Activated T-cell treated with anti-CD3 and anti-CD28 coated beads, Interleukin-2, amount 50 U/mL, for 1 hour (primary cell): ENCODE measurements around the gene SMOC1.

Source experiments
- DNase-seq: peaks from one replicate; pipeline ENCODE4 v3.0.0-alpha.2; 2020

SMOC1 gene

DNA sequence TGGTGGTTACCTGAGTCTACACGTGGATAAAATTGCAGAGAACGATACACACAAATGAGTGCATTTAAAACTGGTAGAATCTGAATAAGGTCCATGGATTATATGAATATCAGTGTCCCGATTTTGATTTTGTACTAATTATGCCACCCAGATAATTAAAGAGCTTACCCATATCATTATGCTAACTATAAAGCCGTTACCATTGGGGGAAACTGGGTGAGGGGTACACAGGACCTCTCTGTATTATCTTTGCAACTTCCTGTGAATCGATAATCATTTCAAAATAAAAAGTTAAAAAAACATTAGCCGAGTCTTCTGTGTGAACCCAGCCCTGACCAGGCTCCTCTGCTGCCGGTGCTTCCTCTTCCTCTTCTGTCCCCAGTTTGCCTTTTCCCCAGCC is 107.1 kb downstream of the SMOC1 start:
- no peak for DNase-seq

DNA sequence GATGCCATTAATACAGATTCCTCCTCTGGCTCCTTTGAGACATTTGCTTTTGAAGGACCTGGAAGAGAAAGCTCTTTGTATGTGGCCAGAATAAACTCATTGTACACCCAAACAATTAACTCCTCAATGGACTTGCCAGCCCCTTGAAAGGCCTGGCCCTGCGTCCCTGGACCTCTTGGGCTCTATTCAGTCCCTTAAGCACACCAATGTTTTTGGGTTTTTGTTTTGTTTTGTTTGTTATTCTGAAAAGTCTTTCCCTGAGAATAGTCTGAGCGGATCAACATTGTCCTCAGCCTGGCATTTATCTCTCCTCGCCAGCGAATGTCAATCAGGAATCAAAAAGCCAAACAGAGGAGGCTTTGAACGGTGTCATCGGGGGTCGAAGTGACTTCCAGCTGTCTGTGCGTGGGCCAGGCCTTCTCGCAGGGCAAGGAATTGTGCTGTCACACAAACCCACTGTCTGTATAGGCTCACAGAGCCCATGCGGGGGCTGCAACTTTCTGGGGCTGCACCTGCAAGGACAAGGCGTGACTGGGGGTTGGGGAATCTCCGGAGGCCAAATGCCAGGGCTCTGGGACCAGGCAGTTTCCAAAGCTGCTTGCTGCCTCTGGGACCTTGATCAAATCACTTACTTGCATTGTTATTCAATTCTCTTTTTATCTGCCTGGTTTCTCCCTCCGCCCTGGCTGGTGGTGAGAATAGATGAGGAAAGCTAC is 108.3 kb downstream of the SMOC1 start:
- no peak for DNase-seq

DNA sequence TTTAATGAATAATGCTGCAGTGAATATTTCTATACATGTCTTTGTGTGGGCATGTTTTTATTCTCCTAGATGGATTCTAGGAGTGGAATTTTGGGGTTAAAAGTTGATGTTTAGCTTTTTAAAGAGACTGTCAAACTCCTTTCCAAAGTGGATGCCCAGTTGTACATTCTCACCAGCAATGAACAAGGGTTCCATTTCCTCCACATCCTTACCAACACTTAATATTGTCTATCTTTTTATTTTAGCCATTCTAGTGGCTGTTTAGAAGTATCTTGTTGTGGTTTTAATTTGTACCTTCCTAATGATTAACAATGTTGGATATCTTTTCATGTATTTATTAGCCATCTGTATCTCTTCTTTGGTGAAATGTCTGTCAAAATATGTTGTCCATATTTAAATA is 109.8 kb downstream of the SMOC1 start:
- DNase-seq, result no peak

DNA sequence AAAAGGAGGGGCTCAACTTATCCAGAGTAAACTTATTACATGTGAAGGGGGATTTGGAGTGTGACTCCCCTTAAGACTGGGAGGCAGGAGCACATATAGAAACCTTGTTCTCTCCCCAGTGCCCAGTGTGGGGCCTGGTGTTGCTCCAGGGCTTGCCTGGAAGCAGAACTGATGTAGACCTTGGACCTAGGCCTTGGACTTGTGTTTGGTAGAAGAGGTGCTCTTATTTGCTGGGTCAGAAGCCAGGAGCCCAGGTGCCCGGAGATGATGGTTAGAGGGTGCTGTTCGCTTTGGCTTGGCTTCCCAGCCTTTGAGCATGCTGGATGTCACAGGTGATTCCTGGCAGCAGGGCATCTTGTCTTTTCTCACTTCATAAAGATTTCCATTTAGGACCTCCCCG is 110.4 kb downstream of the SMOC1 start:
- no peak for DNase-seq

- no peak for DNase-seq
Measured at GRCh38 chr14:69990323-69990722, 111.1 kb downstream of the SMOC1 start.

- DNase-seq, result no peak
Measured at GRCh38 chr14:69991422-69991821, 112.2 kb downstream of the SMOC1 start.

DNA sequence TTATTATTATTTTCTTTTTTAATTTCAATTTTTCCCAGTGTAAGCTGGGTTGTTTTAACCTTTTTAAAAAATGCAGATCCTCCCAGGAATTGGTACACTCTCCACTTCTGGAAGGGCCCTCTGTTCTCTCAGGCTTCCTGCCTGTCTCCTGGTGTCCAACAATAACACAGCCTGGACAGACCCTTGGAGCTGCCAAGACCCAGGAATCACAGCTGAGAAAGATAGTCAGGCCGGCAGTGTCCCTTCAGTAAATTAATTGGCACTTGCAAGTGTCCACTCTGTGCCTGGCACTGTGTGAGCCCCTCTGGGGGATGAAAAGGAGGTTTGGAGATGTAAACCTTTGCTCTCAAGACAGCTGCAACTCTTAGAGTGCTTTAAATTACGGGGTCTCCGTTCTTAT is 113.3 kb downstream of the SMOC1 start:
- no peak for DNase-seq

DNA sequence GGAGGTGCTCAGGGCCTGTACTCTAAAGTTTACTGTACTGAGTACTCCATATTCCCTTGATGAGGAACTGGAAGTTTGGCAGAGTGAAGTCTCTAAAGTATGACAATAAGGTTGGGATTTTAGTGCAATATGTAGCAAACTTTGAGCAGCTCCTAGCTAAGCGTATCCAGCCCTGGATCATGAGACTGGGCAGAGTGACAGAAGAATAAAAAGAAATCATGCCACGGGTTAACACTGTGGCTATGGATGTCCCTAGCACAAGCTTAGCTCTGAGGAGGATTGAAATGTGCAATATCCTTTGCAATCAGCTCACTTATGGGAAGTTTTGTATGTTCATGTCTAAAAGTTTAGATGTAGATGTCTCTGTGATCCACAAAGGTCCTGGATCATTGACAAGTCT is 114.1 kb downstream of the SMOC1 start:
- DNase-seq, result no peak

GRCh38 chr14:69994002-69994401 is 114.8 kb downstream of the SMOC1 start:
- DNase-seq, result no peak

GRCh38 chr14:69996216-69996615 is 117.0 kb downstream of the SMOC1 start:
- no peak for DNase-seq

GRCh38 chr14:69997849-69998248 is 118.6 kb downstream of the SMOC1 start:
- no peak for DNase-seq

DNA sequence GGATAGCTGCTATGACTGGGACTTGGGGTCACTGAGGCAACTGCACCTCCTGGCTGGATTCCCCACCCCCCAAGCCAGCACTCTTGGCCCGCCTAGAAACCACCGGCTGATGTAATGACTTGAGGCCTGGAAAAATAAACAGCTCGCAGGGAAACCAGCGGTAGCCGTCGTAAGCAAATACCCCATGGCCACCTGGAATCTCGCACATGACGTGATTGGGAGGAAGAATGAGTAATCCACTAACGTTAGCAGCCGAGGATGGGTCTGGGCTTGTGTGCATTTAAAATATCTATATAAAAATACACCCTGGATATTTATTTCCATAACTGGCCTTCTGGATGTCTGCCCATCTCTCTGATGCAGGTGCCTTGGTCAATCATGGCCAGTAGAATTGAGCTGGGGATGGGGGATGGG is 120.1 kb downstream of the SMOC1 start:
- no peak for DNase-seq

DNA sequence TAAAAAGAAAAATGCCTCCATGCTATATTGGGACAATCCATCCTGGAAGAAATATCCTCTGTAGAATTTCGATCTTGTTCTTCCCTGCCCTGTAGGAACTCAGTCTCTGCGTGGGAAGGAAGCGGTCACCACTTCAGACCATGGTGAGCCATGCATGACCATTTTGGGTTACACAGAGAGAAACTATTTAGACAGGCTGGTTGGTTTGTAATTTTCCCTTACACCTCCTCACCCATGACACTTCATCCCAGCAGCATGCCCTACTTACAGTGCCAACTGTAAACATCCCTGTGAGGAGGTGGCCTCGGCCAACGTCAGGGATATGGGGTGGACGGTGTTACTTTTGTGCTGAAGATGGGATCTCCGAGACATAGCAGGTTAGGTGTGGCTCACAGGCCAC is 121.4 kb downstream of the SMOC1 start:
- no peak for DNase-seq

DNA sequence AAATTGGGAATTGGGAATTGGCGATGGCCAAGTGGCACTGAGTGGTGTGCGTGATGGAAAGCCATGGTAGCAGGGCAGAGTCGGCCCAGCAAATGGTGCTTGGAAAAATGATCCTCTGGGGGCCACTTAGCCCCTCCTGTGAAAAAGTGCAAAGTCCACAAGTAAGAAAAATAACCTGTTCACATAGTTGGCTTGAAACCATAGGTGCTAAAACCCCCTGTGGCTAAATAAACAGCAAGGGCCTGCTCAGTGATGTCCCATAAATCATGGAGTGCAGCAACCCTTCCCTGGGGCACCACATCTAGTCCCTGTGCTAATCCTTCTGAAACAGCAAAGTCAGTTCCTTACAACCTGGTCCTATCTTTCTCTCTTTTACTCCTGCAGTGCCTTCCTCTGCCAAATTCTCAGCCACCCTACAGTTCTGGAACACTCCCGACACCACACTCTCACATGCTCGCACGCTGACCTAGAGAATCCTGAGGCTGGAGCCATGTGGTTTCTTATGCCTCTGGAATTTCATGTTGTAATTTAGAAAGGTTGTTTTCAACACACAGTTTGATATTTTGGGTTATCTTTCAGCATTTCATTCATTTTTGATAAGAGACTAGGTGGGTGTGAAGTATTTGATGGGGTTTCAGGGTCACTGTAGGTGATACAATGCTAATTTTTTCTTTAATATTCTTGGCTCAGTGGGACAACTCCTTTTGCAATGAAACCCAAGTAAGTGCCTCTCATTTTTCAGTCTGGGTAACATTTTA is 123.6 kb downstream of the SMOC1 start:
- DNase-seq, result no peak

DNA sequence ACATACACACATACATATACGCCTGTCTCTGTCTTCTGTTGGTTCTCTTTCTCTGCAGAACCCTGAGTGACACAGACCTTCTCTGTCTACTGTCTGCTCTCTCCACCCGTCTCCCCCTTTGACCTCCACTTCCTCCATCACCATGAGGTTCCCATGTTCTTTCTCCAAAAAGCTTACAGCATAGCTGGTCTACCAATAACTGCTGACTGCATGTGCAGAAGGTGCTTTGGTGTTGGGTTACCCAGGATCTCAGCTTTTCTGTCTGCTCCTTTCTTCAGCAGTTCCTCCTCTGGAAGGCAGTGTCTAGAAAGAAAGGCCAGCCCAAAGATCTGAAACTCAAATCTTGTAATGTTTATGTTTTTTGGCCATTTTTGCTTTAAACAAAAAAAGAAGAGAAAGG is 125.6 kb downstream of the SMOC1 start:
- no peak for DNase-seq

DNA sequence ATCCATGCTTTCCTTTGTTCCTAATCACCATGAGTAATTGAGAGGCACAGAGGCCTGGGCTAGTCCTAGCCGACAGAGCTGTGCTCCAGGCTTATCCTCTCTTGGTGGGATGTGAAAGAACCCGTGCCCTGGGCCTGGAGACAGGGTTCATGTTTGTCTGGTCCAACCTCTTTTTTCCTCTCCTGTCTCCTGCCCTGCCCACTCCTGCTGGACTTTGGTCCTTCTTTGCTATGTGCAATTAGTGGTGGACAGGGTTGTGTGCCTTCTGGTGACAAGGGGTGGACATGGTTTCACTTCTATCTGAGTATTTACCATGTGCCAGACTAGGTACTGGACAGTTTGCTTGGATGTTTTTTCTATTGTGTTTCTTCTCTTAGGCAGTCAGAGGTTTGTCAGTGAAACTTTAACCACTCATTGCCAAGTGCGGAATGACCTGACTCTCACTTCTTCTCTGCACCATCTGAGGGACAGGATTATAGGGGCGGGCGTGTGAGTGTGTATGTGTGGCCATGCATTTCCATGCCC is 126.1 kb downstream of the SMOC1 start:
- no peak for DNase-seq

DNA sequence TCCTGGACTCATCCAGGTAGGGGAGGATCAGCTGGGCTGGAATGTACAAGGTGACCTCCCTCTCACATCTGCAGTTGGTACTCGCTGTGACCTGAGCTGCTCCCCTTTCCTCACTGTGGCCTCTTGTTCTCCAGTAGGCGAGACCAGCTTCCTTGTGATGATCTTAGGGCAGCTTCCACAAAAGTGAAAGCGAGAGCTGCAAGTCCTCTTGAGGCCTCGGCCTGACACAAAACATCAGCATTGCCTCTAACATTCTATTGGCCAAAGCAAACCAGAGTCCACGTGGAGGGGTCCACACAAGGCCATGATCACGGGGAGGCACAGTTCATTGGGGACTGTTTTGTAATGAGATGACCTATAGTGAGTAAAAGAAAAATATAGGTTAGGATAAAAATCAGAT is 127.5 kb downstream of the SMOC1 start:
- DNase-seq, result no peak

GRCh38 chr14:70008284-70009262 is 129.4 kb downstream of the SMOC1 start:
- DNase-seq, result no peak

GRCh38 chr14:70009961-70010360 is 130.7 kb downstream of the SMOC1 start:
- no peak for DNase-seq

- no peak for DNase-seq
Measured at GRCh38 chr14:70011098-70011497, 131.9 kb downstream of the SMOC1 start.

DNA sequence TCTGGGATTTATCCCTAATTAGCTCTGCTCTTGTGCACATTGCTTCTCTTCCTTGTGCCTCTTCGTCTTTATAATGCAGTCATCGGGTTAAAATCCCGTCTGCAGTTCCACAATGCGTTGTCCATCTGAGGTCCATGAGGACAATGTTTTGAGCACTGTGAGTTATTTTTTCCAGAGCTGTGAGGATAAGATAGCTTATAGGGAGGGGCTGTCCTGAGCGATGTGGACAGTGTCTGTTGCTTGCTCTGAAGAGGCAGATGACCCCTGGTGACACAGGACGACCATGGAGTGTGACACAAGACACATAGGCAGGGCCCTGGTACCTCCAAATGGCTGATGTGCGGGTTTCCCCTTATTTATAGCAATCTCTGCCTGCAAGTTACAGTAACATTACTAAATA is 132.5 kb downstream of the SMOC1 start:
- no peak for DNase-seq

DNA sequence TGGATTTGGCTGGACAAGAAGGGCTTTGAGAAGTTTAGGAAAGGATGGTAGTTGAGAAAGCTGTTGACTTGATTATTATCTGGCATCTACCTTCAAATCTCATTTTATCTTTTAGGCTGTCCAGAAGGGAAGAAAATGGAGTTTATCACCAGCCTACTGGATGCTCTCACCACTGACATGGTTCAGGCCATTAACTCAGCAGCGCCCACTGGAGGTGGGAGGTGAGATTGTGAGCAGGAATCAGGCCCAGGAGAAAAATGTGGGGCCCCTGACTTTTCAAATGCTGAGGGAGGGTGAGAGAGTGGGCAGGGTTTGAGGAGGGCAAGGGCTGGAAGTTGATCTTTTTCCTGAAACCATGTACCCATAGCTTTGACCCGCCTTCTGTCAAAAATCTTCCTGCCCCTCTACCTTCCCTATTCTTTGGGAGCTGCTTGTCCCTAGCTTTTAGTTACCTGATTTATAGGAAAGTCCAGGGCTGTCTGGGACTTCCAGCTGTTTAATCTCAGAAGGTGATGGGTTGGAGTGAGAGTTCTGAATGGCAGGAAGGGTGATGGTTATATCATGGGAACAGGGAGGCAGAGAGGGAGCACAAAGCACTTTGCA is 134.2 kb downstream of the SMOC1 start:
- no peak for DNase-seq
